AG04450 (cell line): Measurements from ENCODE around the gene EPN1. TPM values are rescaled to one million over a fixed set of nuclear protein-coding genes. Genes with fewer than 3 reads are reported as not detected.
"Not testable (repeated sequence)": the region's sequence is repeated elsewhere in the genome, so short reads cannot be mapped to it uniquely, and the experiment has no call there.

Experiments
- CTCF ChIA-PET: fragments of 300-600, 350-600 bp; formaldehyde crosslinking; extraction: SDS; loops from one replicate; lab custom pipeline; 2022; ENCODE audit warnings: antibody characterized with exemption, inconsistent platforms; lab: Charles Lee
- POLR2A ChIA-PET: fragments of 350-600 bp; formaldehyde crosslinking; extraction: SDS; loops from one replicate; lab custom pipeline; 2021; ENCODE audit warnings: antibody characterized with exemption, inconsistent platforms; lab: Yijun Ruan, JAX
- DNase-seq: peaks from one replicate; pipeline ENCODE4 v3.0.0-alpha.2; 2011; ENCODE audit warnings: low read depth, low spot score
- H3K27ac ChIP-seq: one replicate; pipeline ENCODE4 v1.5.1; 2012; ENCODE audit warnings: low read depth, low read length, control low read depth
- H3K27me3 ChIP-seq: one replicate; pipeline ENCODE4 v1.6.0; 2012; ENCODE audit warnings: low read length; ENCODE audit not compliant: control insufficient read depth, insufficient read depth
- H3K4me3 ChIP-seq: 2 replicates; pipeline ENCODE4 v1.5.1; 2011; ENCODE audit warnings: mild to moderate bottlenecking, low read depth, low read length, control low read depth
- H3K9me3 ChIP-seq: 2 replicates; pipeline ENCODE4 v1.5.1; 2012; ENCODE audit warnings: low read length; ENCODE audit not compliant: control insufficient read depth, insufficient read depth
- CTCF ChIP-seq: IDR thresholded peaks from 2 replicates; pipeline ENCODE4 v1.5.1; 2011; ENCODE audit warnings: low read depth, low read length, control low read depth, inconsistent platforms
- polyA plus RNA-seq: library from polyadenylated mRNA; depleted of rRNA; stranded (reverse); fragments of >200 nt; gene quantifications from 2 replicates; pipeline ENCODE4 v1.2.3, GENCODE V29; 2011; rRNA removed
- small RNA-seq: library from RNA; depleted of rRNA; stranded (forward); fragments of <200 nt; gene quantifications from one replicate; pipeline ENCODE3, GENCODE V24; 2012; ENCODE audit warnings: low read depth; ENCODE audit not compliant: insufficient read length

Gene EPN1
- polyA plus RNA-seq, 1 experiment: 32.1 TPM

DNA sequence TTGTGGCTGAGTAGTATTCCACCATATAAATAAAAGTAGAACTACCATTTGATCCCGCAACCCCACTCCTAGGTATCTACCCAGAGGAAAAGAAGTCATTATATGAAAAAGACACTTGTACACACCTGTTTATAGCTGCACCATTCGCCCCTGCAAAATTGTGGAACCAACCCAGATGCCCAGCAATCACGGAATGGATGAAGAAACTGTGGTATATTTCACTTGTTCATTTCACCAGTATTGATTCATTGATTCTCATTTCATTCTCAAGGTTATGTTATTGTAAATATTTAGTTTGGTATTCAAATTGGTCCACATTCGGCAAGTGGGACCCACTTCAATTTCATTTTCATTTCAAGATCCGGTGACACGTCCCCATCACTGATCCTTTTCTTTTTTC is 75.7 kb downstream of the EPN1 start:
- TF ChIP-seq CTCF: no peak
- CTCF ChIA-PET: no interaction called here
- H3K4me3 ChIP-seq: no peak overlapping the region
- H3K27me3 ChIP-seq: no peaks in the 10 kb centered on the region
- H3K27ac ChIP-seq: no peak overlapping the region
- H3K9me3 ChIP-seq: peaks cover 14% of the 10 kb centered on the region
- DNase-seq: no peak
- POLR2A ChIA-PET: no interaction called here

DNA sequence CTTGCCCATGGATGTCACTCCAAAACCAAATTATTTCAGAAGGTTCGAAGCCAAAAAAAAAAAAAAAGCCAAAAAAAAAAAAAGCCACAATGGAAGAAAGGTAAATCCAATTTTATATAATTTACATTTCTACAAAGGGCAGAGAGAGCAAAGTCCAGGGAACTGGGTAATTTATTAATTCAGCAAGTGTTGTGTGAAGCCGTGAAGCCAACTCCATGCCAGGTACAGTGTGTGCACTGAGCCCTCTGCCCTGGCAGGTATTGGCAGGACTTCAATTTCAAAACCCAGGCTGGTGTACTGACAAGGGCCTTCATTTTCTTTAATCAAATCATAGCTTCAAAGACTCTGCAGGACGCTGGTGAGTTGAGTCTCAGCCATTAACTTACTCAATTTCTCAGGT is 78.4 kb downstream of the EPN1 start:
- no peaks in the 10 kb centered on the region for H3K27me3 ChIP-seq
- H3K27ac ChIP-seq: no peak overlapping the region
- peaks cover 15% of the 10 kb centered on the region for H3K9me3 ChIP-seq
- ChIA-PET POLR2A (no interaction called here), CTCF (no interaction called here)
- no peak overlapping the region for H3K4me3 ChIP-seq
- no peak for DNase-seq
- TF ChIP-seq CTCF: no peak

- H3K4me3 ChIP-seq, POLR2A ChIA-PET, CTCF ChIA-PET, H3K27ac ChIP-seq, DNase-seq, H3K27me3 ChIP-seq: not testable (repeated sequence)
- H3K9me3 ChIP-seq: peaks cover 11% of the 10 kb centered on the region
These were observed 81.8 kb downstream of the EPN1 start for GRCh38 chr19:55756808-55757207.

GRCh38 chr19:55758797-55759196 is 83.8 kb downstream of the EPN1 start, which contains the start of gene RFPL4A:
Gene RFPL4A, plus strand, starts transcription at chr19:55759097. Its CDS starts 2,704 bp downstream, at chr19:55761801.
- H3K4me3 ChIP-seq, H3K27ac ChIP-seq, DNase-seq, CTCF ChIA-PET, H3K9me3 ChIP-seq, H3K27me3 ChIP-seq, POLR2A ChIA-PET: not testable (repeated sequence)

Small RNAs within 50 kb of the gene (small RNA-seq; reads per million reads assigned to genes)
- not detected for gene AC010525.2

Other genes with a start within 250 kb of the EPN1 start
- 0.01 TPM in 1 of 2 replicates, not detected in the other for gene SHISA7, start 231.9 kb upstream of the EPN1 start, polyA plus RNA-seq
- gene ISOC2, start 213.6 kb upstream of the EPN1 start, polyA plus RNA-seq: 45.1 and 72.2 TPM in 2 replicates
- gene C19orf85, start 210.5 kb upstream of the EPN1 start, polyA plus RNA-seq: not detected in 2 replicates
- 0.12 and 0.31 TPM in 2 replicates for gene ZNF628, start 198.6 kb upstream of the EPN1 start, polyA plus RNA-seq
- 19.4 and 30.6 TPM in 2 replicates for gene NAT14, start 190.0 kb upstream of the EPN1 start, polyA plus RNA-seq
- gene SSC5D, start 186.8 kb upstream of the EPN1 start, polyA plus RNA-seq: 2.1 and 3.1 TPM in 2 replicates
- 0.10 and 0.15 TPM in 2 replicates for gene SBK2, start 138.1 kb upstream of the EPN1 start, polyA plus RNA-seq
- gene SBK3, start 129.7 kb upstream of the EPN1 start, polyA plus RNA-seq: not detected in 2 replicates
- 4.2 and 5.1 TPM in 2 replicates for gene ZNF579, start 94.4 kb upstream of the EPN1 start, polyA plus RNA-seq
- 3.7 and 4.5 TPM in 2 replicates for gene FIZ1, start 75.7 kb upstream of the EPN1 start, polyA plus RNA-seq
- gene ZNF524, start 74.9 kb upstream of the EPN1 start, polyA plus RNA-seq: 2.6 and 3.5 TPM in 2 replicates
- gene ZNF865, start 69.6 kb upstream of the EPN1 start, polyA plus RNA-seq: 0.88 and 1.4 TPM in 2 replicates
- gene ZNF784, start 50.7 kb upstream of the EPN1 start, polyA plus RNA-seq: 1.9 and 2.8 TPM in 2 replicates
- 7.3 and 14.0 TPM in 2 replicates for gene ZNF580, start 34.2 kb upstream of the EPN1 start, polyA plus RNA-seq
- gene ZNF581, start 31.6 kb upstream of the EPN1 start, polyA plus RNA-seq: 19.1 and 22.9 TPM in 2 replicates
- 6.2 and 8.7 TPM in 2 replicates for gene CCDC106, start 27.0 kb upstream of the EPN1 start, polyA plus RNA-seq
- 90.7 and 130 TPM in 2 replicates for gene U2AF2, start 20.2 kb upstream of the EPN1 start, polyA plus RNA-seq
- gene NLRP9, start 63.2 kb downstream of the EPN1 start, polyA plus RNA-seq: not detected in 2 replicates
- gene RFPL4A, start 83.9 kb downstream of the EPN1 start, polyA plus RNA-seq: not detected in 2 replicates
- gene RFPL4AL1, start 93.9 kb downstream of the EPN1 start, polyA plus RNA-seq: not detected in 2 replicates
- not detected in 2 replicates for gene NLRP11, start 156.8 kb downstream of the EPN1 start, polyA plus RNA-seq
- not detected in 2 replicates for gene NLRP4, start 161.3 kb downstream of the EPN1 start, polyA plus RNA-seq